NCI-H2081 treated with DMSO at 0.1 percent for 48 hours (cell line): ENCODE results near the gene POLN.
A peak's percentile ranks its signal among the peaks of the same experiment; 100 is the strongest.
"Not testable (repeated sequence)": the region's sequence is repeated elsewhere in the genome, so short reads cannot be mapped to it uniquely, and the experiment has no call there.

Experiments
- DNase-seq: peaks from one replicate; lab custom pipeline; 2025; lab: John Stamatoyannopoulos, UW

Gene POLN

GRCh38 chr4:2275044-2275397 is 33.1 kb upstream of the POLN start:
- DNase-seq = not testable (repeated sequence)

GRCh38 chr4:2274320-2275043 is 32.6 kb upstream of the POLN start:
- no peak for DNase-seq

DNA sequence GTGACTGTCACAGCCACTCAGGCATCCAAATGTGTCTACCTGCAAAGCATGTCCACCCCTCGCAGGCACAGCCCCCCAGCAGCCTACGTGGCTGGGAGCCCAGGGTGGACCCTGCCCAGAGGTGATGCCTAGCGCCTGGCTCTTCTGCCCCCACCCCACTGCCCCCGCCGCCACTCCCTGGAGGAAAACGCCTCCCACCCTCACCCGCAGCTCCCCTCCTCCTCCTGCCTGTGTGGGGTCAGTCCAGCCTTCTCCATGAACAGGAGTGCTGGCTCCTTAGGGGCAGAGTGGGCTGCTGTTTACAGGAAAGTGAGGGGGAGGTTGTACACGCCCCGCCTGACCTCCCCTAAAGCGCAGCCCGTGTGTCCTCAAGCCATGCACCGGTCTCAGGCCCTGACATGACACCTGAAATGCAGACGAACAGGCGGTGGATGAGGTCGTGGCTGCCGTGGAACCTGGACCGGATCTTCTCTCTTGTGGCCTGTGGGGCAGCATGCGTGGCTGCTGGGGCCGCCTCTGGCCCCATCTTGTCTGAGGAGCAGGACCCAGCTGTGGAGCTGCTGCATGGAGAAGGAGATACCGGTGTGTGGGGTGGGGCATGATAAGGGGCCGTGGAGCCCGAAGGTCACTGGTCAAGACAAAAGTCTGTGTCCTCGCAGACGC is 31.9 kb upstream of the POLN start:
- DNase-seq = no peak

DNA sequence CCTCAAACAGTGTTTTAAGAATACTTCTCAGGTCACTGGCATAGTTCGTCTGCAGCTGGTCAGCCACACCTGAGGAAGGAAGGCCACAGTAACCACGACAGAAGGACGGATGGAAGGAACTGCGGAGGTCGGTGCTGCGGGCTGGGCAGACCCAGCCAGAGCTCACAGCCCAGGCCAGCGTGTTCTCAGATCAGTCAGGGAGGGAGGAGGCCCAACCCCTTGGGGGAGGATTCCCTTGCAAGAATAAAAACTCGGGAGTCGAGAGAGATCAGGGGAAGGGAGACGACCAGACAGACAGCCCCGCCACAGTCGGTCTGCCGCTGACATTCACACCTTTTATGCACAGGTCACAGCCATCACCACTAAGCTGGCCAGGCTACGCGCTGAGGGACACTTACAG is 31.3 kb upstream of the POLN start:
- no peak for DNase-seq

GRCh38 chr4:2272828-2273120 is 30.9 kb upstream of the POLN start:
- no peak for DNase-seq

GRCh38 chr4:2272026-2272827 is 30.3 kb upstream of the POLN start:
- DNase-seq = no peak

DNA sequence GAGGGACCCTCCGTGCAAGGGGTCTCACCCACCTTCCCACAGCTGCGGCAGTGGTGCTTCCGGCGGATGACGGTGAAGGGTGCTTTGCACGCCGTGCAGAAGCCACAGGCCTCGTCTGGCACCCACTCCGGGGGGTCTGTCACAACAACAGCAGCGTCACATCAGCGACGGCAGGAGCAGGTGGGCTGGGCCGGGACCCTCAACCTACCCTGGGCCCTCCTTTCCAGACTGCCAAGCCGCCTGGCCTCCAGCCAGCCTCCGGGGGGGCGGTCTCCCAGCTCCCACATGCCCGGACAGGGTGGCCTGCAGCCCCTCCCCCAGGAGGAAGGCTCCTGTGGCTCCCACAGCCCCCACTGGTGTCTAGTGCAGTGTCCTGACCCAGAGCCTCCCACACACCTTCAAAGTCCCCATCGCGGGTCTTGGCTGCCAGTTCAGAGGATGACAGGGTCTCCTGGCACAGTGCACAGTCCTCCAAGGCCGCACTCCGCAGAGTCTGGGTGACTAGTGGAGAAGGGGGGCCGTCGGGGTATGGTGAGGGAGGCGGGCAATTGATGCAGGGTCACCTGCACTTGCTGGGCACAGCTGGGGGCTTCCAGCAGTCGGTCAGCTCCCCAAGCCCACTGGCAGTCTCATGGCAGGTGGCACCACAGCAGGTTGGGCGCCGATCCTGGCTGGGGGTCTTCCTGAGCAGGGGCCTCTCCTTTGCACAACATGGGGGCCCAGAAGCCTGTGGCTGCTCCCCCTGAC is 29.5 kb upstream of the POLN start:
- no peak for DNase-seq

DNA sequence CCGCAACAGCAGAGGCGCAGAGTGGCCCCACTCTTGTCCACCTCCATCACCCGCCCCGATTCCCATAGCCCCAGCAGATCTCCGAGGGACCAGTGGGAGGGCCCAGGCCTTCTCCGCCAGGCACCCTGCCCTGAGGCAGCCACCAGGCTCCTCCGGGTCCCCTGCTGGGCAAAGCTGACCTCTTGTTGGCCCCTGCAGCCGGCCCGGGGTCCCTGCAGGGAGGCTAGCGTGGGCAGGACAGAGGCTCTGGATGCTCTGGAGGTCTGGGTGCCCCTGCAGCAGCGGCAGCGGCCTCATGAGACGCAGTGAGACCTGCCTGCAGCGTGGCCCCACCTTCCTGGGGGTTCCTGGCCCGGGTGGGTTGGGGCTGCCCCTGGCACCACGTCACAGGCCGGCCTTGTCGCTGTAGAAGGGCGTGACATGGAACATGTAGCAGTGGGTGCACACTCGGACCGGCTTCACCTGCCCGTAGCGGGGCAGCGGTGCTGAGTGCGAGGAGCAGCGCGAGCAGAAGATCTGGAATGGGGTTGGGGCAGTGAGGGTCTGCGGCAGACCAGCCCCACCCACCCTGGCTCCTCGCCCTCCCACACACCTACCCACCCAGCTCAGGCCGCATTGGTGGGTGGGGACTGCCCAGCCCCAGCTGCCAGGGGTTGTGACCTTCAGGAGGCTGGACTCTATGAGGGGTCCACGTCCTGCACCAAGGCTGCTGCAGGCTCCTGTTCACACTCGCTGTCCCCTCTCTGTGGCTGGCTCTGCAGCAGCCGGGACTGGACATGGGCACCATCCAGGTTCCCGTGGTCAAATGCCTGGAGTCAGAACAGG is 28.6 kb upstream of the POLN start:
- DNase-seq = no peak

- no peak for DNase-seq
These were observed 27.8 kb upstream of the POLN start for GRCh38 chr4:2269618-2270163.

DNA sequence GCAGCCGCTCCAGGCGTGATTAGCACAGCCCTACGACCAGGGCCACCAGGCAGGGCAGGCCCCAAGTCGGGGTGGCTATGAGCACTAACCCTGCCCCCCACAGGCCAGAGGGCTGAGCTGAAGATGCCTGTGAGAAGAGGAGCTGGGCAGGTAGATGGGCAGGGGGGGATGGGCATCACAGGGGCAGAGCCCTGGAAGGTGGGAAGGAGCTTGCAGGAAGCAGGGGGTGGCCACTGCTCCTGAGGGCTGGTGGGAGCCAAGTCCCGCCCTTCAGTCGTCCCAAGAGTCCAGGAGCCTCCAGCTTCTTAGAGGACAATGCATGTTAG is 27.2 kb upstream of the POLN start:
- no peak for DNase-seq

- no peak for DNase-seq
These were observed 26.7 kb upstream of the POLN start for GRCh38 chr4:2268357-2269205.

DNA sequence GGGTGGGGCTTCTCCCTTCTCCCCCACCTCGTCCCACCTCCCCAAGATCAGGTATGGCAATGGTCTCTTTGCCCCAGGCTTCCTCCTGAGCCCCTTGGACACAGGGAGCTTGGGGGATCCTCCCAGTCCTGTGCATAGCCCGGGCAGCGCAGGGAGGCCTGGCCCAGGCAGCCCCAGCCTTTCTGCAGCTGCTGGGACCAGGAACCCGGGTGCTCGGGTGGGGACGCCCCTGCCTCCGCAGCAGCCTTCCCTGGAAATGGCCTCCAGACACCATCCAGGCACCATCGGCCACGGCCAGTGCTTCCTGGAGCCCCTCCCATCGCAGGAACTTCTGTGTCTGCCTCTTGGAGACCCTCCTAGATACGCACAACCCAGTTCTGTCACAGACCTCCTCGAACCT is 25.9 kb upstream of the POLN start:
- no peak for DNase-seq

- no peak for DNase-seq
These were observed 25.4 kb upstream of the POLN start for GRCh38 chr4:2267320-2267811.

DNA sequence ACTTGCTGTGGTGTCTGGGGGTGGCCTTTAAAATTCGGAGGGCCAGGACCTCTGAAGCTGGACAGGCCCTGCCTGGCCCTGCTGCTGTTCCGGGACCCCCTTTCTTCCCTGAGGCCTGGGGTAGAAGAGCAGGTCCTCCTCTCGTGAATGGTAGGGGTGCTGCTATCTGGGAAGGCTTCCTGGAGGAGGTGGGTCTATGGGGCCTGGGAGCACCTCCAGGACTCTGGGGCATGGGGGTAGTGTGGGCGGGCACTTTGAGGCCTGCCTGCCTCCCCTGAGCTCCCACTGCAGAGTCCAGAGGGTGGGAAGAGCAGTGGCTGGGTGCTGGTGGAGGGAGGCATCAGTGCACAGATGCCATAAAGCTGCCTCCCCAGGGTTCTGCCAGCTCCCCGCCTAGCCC is 24.9 kb upstream of the POLN start:
- DNase-seq = no peak

DNA sequence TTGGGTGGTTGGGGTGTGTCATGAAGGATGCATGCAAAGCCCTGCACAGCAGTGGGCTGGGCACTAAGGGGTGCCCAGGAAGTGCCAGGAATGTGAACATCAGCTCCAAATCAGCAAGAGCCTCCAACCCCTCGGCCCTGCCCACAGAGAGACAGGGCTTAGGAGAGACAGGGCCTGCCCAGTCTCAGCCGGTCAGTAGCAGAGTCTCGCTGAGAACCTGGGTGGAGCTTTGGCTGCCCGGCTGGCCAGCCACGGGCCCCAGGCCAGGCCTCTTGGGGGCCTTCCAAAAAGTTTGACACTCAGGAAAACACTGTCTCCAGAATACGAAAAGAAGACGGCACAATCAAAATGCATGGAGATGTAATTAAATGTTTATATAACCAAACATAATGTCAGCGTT is 24.3 kb upstream of the POLN start:
- no peak for DNase-seq

- no peak for DNase-seq
These were observed 23.5 kb upstream of the POLN start for GRCh38 chr4:2265113-2266110.

GRCh38 chr4:2264481-2265041 is 22.6 kb upstream of the POLN start:
- DNase-seq = no peak

DNA sequence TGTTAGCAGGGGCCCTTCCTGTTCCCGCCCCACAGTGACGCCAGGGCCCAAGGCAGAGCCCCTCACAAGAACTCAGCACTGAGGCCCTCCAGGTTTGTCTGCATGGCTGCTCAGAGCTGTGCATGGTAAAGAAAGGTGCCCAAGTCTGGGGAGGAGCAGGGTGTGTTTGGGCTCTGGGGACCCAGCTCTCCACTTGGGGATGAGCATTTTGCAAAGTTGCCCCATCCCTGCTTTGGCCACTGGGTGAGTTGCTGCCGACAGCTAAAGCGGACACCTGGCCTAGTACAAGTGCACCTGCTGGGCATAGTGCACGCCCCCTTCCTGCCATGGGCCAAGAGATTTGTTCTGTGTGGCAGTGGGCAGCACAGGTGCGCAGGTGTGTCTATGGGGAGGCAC is 22.0 kb upstream of the POLN start:
- DNase-seq = peak; percentile 46

GRCh38 chr4:2262944-2263250 is 21.0 kb upstream of the POLN start:
- no peak for DNase-seq
